A549 (cell line): ENCODE results near the gene OVCH2. TPM values are rescaled to one million over a fixed set of nuclear protein-coding genes. Genes with fewer than 3 reads are reported as not detected.

Experiments
- ATAC-seq, 2 experiments: fragments of 200-7000 bp in 1 of 2; fragments of >200 bp in 1 of 2; cut with Nextera tagmentation in 1 of 2; cut with Tn5 transposase in 1 of 2; 3 replicates each; pipeline versions ENCODE4 v1.8.0 to v1.9.1; 2018 to 2020; ENCODE audit warnings: mild to moderate bottlenecking in 1 of 2, moderate library complexity in 1 of 2
- CTCF ChIA-PET: fragments of 300-600 bp; sonication (Branson Sonifier 250); formaldehyde crosslinking; extraction: SDS; loops from one replicate; lab custom pipeline; 2021; ENCODE audit warnings: antibody characterized with exemption, inconsistent platforms; lab: Yijun Ruan, JAX
- POLR2A ChIA-PET: fragments of 350-600 bp; formaldehyde crosslinking; extraction: SDS; loops from one replicate; lab custom pipeline; 2021; ENCODE audit warnings: antibody characterized with exemption, inconsistent platforms; lab: Yijun Ruan, JAX
- DNase-seq, 2 experiments: peaks; one replicate each; pipeline versions ENCODE4 v3.0.0 to v3.0.0-alpha.2; 2011 to 2016; ENCODE audit warnings: low read depth in 1 of 2, low spot score in 1 of 2
- FAIRE-seq: peaks from 2 replicates; lab custom pipeline; 2011; peaks lifted over from hg19 to GRCh38; lab: Jason Lieb, UNC
- H3K27ac ChIP-seq, 2 experiments: fragments of >200 bp; sonication (Bioruptor Twin); formaldehyde crosslinking; 3 replicates each; pipeline ENCODE4 v1.5.1; 2016 to 2017
- H3K4me1 ChIP-seq: fragments of >200 bp; sonication (Bioruptor Twin); formaldehyde crosslinking; 3 replicates; pipeline ENCODE4 v1.6.1; 2016
- H3K4me2 ChIP-seq: fragments of >200 bp; sonication (Bioruptor Twin); formaldehyde crosslinking; 3 replicates; pipeline ENCODE4 v1.6.1; 2016
- H3K4me3 ChIP-seq: fragments of >200 bp; sonication (Bioruptor Twin); formaldehyde crosslinking; 3 replicates; pipeline ENCODE4 v1.5.1; 2016
- H3K9me3 ChIP-seq: fragments of >200 bp; sonication (Bioruptor Twin); formaldehyde crosslinking; 3 replicates; pipeline ENCODE4 v1.6.1; 2016
- BHLHE40 ChIP-seq: IDR thresholded peaks from 2 replicates; pipeline ENCODE4 v1.6.1; 2012; ENCODE audit warnings: low read depth, low read length, inconsistent platforms
- CBX2 ChIP-seq: fragments of 200-600 bp; sonication (generic); IDR thresholded peaks from 2 replicates; pipeline ENCODE4 v1.6.1; 2016; ENCODE audit warnings: low read depth, mild to moderate bottlenecking, borderline replicate concordance
- CEBPB ChIP-seq, 2 experiments: fragments of >200 bp in 1 of 2; sonication (Bioruptor Twin) in 1 of 2; formaldehyde crosslinking in 1 of 2; IDR thresholded peaks; 2 replicates each; pipeline ENCODE4 v1.6.1; 2012 to 2016
- CHD4 ChIP-seq: fragments of 200-600 bp; sonication (generic); IDR thresholded peaks from 2 replicates; pipeline ENCODE4 v1.6.1; 2016; ENCODE audit warnings: antibody characterized with exemption, mild to moderate bottlenecking, borderline replicate concordance
- EHF ChIP-seq: fragments of 250-450 bp; sonication (Bioruptor Pico); IDR thresholded peaks from 2 replicates; pipeline ENCODE4 v1.5.0; 2020; ENCODE audit warnings: mild to moderate bottlenecking
- EP300 ChIP-seq, 2 experiments: fragments of >200 bp; sonication (Bioruptor Twin); formaldehyde crosslinking; IDR thresholded peaks; 2 replicates in 1 of 2; 3 replicates in 1 of 2; pipeline ENCODE4 v1.6.1; 2016 to 2017
- ESRRA ChIP-seq: fragments of 150-350 bp; IDR thresholded peaks from 2 replicates; pipeline ENCODE4 v1.6.1; 2014; ENCODE audit warnings: mild to moderate bottlenecking, low read length, borderline replicate concordance
- FOSB ChIP-seq: fragments of 250-450 bp; sonication (Bioruptor Pico); IDR thresholded peaks from 2 replicates; pipeline ENCODE4 v1.5.0; 2020; ENCODE audit warnings: mild to moderate bottlenecking, moderate library complexity
- HDAC2 ChIP-seq: fragments of 200-600 bp; sonication (generic); IDR thresholded peaks from 2 replicates; pipeline ENCODE4 v1.6.1; 2016
- HEYL ChIP-seq: fragments of 250-450 bp; sonication (Bioruptor Pico); IDR thresholded peaks from 2 replicates; pipeline ENCODE4 v1.8.0; 2021; ENCODE audit warnings: mild to moderate bottlenecking, moderate library complexity
- HOXA7 ChIP-seq: fragments of 250-450 bp; sonication (Bioruptor Pico); IDR thresholded peaks from 2 replicates; pipeline ENCODE4 v1.5.0; 2020; ENCODE audit warnings: mild to moderate bottlenecking, moderate library complexity
- JUN ChIP-seq, 2 experiments: fragments of >200 bp; sonication (Bioruptor Twin); formaldehyde crosslinking; IDR thresholded peaks; 2 replicates in 1 of 2; 3 replicates in 1 of 2; pipeline ENCODE4 v1.6.1; 2016 to 2017
- JUNB ChIP-seq: fragments of >200 bp; sonication (Bioruptor Twin); formaldehyde crosslinking; IDR thresholded peaks from 2 replicates; pipeline ENCODE4 v1.6.1; 2016
- KDM1A ChIP-seq: fragments of 200-600 bp; sonication (generic); IDR thresholded peaks from 2 replicates; pipeline ENCODE4 v1.6.1; 2016; ENCODE audit warnings: low read depth, mild to moderate bottlenecking
- MAFK ChIP-seq: fragments of 450-650 bp; IDR thresholded peaks from 2 replicates; pipeline ENCODE4 v1.6.1; 2014; ENCODE audit not compliant: partially characterized antibody
- MYC ChIP-seq: IDR thresholded peaks from 2 replicates; pipeline ENCODE4 v1.6.1; 2012; ENCODE audit warnings: mild to moderate bottlenecking, inconsistent platforms, low read length, improper control_type of control experiment, borderline replicate concordance
- NFE2L2 ChIP-seq: fragments of 150-350 bp; conservative IDR thresholded peaks from 2 replicates; pipeline ENCODE4 v1.6.1; 2014; ENCODE audit warnings: low read length
- PHF8 ChIP-seq: fragments of 200-600 bp; sonication (generic); IDR thresholded peaks from 2 replicates; pipeline ENCODE4 v1.6.1; 2016; ENCODE audit warnings: low read depth, mild to moderate bottlenecking, antibody characterized with exemption, moderate library complexity, borderline replicate concordance
- POLR2AphosphoS2 ChIP-seq: conservative IDR thresholded peaks from 2 replicates; pipeline ENCODE4 v1.6.1; 2012; ENCODE audit warnings: low read length, improper control_type of control experiment, inconsistent platforms
- RAD21 ChIP-seq, 2 experiments: fragments of >200 bp in 1 of 2; sonication (Bioruptor Twin) in 1 of 2; formaldehyde crosslinking in 1 of 2; IDR thresholded peaks in 1 of 2; conservative IDR thresholded peaks in 1 of 2; 2 replicates in 1 of 2; 3 replicates in 1 of 2; pipeline ENCODE4 v1.6.1; 2012 to 2018; ENCODE audit warnings: inconsistent platforms in 1 of 2
- RCOR1 ChIP-seq: fragments of 150-350 bp; IDR thresholded peaks from 2 replicates; pipeline ENCODE4 v1.6.1; 2014; ENCODE audit warnings: antibody characterized with exemption, low read length, low read depth
- RFX5 ChIP-seq: fragments of 450-650 bp; IDR thresholded peaks from 2 replicates; pipeline ENCODE4 v1.7.1; 2014; ENCODE audit warnings: antibody characterized with exemption, mild to moderate bottlenecking, moderate library complexity
- SREBF2 ChIP-seq: fragments of 450-650 bp; IDR thresholded peaks from 2 replicates; pipeline ENCODE4 v1.6.1; 2014; ENCODE audit warnings: mild to moderate bottlenecking, moderate library complexity
- TP53 ChIP-seq: fragments of 250-450 bp; sonication (Bioruptor Pico); IDR thresholded peaks from 2 replicates; pipeline ENCODE4 v1.5.0; 2021; ENCODE audit warnings: mild to moderate bottlenecking, moderate library complexity
- ZFP36 ChIP-seq: fragments of 450-650 bp; IDR thresholded peaks from 2 replicates; pipeline ENCODE4 v1.6.1; 2014; ENCODE audit warnings: borderline replicate concordance; ENCODE audit not compliant: partially characterized antibody
- WGBS: methylation state at CpG from one replicate; pipeline ENCODE4 v1.1.6; 2017; ENCODE audit errors: missing lambda C conversion rate; 5-methylcytosine and 5-hydroxymethylcytosine counted together
- polyA plus RNA-seq, 4 experiments: library from polyadenylated mRNA; depleted of rRNA in 3 of 4; stranded (reverse); fragments of >200 nt; fragmentation: RNase III in 1 of 4; extraction: RNeasy Plus Mini Kit Qiagen cat#74134 plus additional on column Dnase treatment in 1 of 4; gene quantifications; 2 replicates in 3 of 4; 3 replicates in 1 of 4; pipeline ENCODE4 v1.2.3, GENCODE V29; 2011 to 2017
- TF ChIP-seq, protein P1 (sequence below): fragments of >200 bp; sonication (Bioruptor Twin); formaldehyde crosslinking; IDR thresholded peaks from 3 replicates; pipeline ENCODE4 v1.5.1; 2016
- TF ChIP-seq, protein P2 (sequence below): IDR thresholded peaks from 2 replicates; pipeline ENCODE4 v1.6.1; 2012
- TF ChIP-seq, protein P3 (sequence below): IDR thresholded peaks from 2 replicates; pipeline ENCODE4 v1.6.1; 2012
- TF ChIP-seq, protein P4 (sequence below): fragments of >200 bp; sonication (Bioruptor Twin); formaldehyde crosslinking; IDR thresholded peaks from 2 replicates; pipeline ENCODE4 v1.6.1; 2016
- TF ChIP-seq, protein P5 (sequence below): IDR thresholded peaks from 2 replicates; pipeline ENCODE4 v1.6.1; 2012; ENCODE audit warnings: low read depth, borderline replicate concordance

Gene OVCH2
- polyA plus RNA-seq, 2 of the 4 experiments (the other 2 are of a cell fraction) = not detected

DNA sequence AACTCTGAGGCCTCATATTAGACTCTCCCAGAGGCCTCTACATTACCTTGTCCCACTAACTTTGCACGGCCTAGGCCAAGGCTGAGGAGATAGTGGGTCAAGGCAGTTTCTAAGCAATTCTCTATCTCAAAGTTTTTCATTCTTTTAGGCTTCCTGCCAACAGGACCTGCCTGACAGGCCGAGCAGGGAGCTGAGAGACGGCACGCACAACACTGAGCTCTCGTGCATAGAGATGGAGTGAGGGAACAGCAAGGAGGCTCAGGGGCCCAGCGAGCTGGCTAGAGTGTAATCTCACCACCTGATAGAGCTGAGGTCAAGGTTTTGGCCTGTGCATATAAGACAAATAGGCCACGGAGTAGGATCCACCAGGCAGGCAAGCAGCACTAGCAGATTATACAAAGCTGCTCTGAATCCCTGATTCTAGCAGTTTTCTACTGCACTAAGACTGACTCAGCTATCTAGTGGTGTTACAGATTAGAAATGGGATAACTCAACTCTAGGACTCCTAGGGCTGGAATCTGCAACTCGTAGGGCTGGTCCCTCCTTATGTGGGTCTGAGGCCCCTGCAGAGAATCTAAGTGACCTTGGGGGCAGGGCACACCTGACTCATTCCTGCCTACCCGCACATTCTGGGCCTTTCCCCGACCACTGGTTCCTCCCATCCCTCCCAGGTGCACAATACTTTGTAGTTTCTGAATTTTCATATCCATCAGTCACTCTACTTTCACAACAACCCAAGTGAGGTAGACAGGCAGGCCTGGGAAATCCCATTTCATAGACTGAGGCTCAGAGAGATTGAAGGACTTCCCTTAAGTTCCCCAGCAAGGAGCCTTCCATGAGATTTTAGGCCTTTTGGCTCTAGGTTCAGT is 34.7 kb downstream of the OVCH2 start:
- Histone ChIP-seq H3K4me1 (0 out of 3 replicates have a peak, but pooled peaks cover 4% of the 10 kb centered on the region), H3K4me3 (no peak overlapping the region), H3K4me2 (no peak overlapping the region), H3K27ac (no peak overlapping the region), H3K9me3 (no peaks in the 10 kb centered on the region)
- CTCF ChIA-PET = interaction anchor here (0.9 to 10.6 kb wide), 5 partner anchors 16 to 574 kb away, joined by 3 to 209 read pairs (median 3); partner anchors contain the start of gene PPFIBP2
- ATAC-seq = no peak; a peak in 1 of 6 replicates
- TF ChIP-seq PHF8 (no peak), MYC (no peak), HOXA7 (no peak), MAFK (no peak), HEYL (no peak), CHD4 (no peak), FOSB (CRISPR knock-in tag) (no peak), CEBPB (IDR thresholded peaks at IDR 0.05) (no peak), NFE2L2 (no peak), BHLHE40 (no peak), RCOR1 (no peak), HDAC2 (no peak), TP53 (CRISPR knock-in tag) (no peak), SREBF2 (no peak), EHF (CRISPR knock-in tag) (no peak)
- TF ChIP-seq, protein P1, sequence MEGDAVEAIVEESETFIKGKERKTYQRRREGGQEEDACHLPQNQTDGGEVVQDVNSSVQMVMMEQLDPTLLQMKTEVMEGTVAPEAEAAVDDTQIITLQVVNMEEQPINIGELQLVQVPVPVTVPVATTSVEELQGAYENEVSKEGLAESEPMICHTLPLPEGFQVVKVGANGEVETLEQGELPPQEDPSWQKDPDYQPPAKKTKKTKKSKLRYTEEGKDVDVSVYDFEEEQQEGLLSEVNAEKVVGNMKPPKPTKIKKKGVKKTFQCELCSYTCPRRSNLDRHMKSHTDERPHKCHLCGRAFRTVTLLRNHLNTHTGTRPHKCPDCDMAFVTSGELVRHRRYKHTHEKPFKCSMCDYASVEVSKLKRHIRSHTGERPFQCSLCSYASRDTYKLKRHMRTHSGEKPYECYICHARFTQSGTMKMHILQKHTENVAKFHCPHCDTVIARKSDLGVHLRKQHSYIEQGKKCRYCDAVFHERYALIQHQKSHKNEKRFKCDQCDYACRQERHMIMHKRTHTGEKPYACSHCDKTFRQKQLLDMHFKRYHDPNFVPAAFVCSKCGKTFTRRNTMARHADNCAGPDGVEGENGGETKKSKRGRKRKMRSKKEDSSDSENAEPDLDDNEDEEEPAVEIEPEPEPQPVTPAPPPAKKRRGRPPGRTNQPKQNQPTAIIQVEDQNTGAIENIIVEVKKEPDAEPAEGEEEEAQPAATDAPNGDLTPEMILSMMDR = no peak
- TF ChIP-seq, protein P2, sequence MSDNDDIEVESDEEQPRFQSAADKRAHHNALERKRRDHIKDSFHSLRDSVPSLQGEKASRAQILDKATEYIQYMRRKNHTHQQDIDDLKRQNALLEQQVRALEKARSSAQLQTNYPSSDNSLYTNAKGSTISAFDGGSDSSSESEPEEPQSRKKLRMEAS = no peak
- 89% methylated on average over 10 of the region's 10 CpGs for WGBS
- no peak for DNase-seq
- POLR2A ChIA-PET = no interaction called here
- FAIRE-seq = no peak

DNA sequence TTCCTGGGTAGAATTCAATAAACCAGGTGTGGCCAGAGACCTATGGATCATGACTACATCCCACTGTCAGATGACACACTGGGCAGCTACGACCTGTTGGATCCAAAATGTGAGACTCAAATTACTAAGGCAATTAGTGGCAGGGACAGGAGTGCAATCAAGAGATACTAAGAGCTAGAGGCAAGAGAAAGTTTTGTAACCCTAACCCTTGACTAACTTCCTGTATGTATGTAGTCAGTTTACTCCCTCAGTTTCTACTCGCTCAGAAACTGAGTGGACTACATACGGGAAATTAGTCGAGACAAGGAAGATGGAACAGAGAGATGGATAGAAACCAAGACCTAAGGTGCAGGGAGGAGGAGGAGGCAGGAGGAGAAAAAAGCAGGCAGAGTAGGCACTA is 35.6 kb downstream of the OVCH2 start:
- ChIA-PET POLR2A (no interaction called here), CTCF (interaction anchor here (1.0 to 10.6 kb wide), 5 partner anchors 11 to 158 kb away, joined by 3 to 209 read pairs (median 6); partner anchors contain the start of gene PPFIBP2)
- Histone ChIP-seq H3K4me2 (no peak overlapping the region), H3K4me1 (peaks cover 4% of the 10 kb centered on the region; the same call in 1 of the 3 replicates), H3K4me3 (no peak overlapping the region), H3K9me3 (no peaks in the 10 kb centered on the region)
- WGBS = 67% methylated on average over 4 of the region's 4 CpGs
- no peak for ATAC-seq
- no peak for TF ChIP-seq MAFK
- no peak for TF ChIP-seq ESRRA
- no peak for TF ChIP-seq EHF (CRISPR knock-in tag)
- TF ChIP-seq RFX5 = no peak
- TF ChIP-seq CBX2 = no peak
- no peak for TF ChIP-seq CEBPB (IDR thresholded peaks at IDR 0.05)
- TF ChIP-seq ZFP36 = no peak
- TF ChIP-seq, protein P1 = no peak
- TF ChIP-seq RAD21 (conservative IDR thresholded peaks at IDR 0.05 in 1 of 2, IDR thresholded peaks at IDR 0.05 in 1 of 2) = no peak
- no peak for TF ChIP-seq JUN (IDR thresholded peaks at IDR 0.05)
- TF ChIP-seq, protein P3, sequence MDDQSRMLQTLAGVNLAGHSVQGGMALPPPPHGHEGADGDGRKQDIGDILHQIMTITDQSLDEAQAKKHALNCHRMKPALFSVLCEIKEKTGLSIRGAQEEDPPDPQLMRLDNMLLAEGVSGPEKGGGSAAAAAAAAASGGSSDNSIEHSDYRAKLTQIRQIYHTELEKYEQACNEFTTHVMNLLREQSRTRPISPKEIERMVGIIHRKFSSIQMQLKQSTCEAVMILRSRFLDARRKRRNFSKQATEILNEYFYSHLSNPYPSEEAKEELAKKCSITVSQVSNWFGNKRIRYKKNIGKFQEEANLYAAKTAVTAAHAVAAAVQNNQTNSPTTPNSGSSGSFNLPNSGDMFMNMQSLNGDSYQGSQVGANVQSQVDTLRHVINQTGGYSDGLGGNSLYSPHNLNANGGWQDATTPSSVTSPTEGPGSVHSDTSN = no peak
- no peak for TF ChIP-seq KDM1A
- TF ChIP-seq JUNB = no peak
- TF ChIP-seq EP300 (IDR thresholded peaks at IDR 0.05) = no peak
- no peak for TF ChIP-seq POLR2AphosphoS2
- TF ChIP-seq, protein P4, sequence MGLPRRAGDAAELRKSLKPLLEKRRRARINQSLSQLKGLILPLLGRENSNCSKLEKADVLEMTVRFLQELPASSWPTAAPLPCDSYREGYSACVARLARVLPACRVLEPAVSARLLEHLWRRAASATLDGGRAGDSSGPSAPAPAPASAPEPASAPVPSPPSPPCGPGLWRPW = no peak
- TF ChIP-seq, protein P5, sequence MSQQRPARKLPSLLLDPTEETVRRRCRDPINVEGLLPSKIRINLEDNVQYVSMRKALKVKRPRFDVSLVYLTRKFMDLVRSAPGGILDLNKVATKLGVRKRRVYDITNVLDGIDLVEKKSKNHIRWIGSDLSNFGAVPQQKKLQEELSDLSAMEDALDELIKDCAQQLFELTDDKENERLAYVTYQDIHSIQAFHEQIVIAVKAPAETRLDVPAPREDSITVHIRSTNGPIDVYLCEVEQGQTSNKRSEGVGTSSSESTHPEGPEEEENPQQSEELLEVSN = no peak
- TF ChIP-seq, all 56 proteins: peak for 0
- no peak overlapping the region for H3K27ac ChIP-seq
- FAIRE-seq = no peak
- DNase-seq = no peak
